ENCODE measurements around the gene MEGF11.

GRCh38 chr15:66131831-66132230, 121.7 kb downstream of the MEGF11 start:
- no peak for TF ChIP-seq POLR2AphosphoS5 (IDR thresholded peaks at IDR 0.05; ENCODE audit: insufficient read depth in 1 of 2, low read depth in 1 of 2)
- TF ChIP-seq, protein P1, sequence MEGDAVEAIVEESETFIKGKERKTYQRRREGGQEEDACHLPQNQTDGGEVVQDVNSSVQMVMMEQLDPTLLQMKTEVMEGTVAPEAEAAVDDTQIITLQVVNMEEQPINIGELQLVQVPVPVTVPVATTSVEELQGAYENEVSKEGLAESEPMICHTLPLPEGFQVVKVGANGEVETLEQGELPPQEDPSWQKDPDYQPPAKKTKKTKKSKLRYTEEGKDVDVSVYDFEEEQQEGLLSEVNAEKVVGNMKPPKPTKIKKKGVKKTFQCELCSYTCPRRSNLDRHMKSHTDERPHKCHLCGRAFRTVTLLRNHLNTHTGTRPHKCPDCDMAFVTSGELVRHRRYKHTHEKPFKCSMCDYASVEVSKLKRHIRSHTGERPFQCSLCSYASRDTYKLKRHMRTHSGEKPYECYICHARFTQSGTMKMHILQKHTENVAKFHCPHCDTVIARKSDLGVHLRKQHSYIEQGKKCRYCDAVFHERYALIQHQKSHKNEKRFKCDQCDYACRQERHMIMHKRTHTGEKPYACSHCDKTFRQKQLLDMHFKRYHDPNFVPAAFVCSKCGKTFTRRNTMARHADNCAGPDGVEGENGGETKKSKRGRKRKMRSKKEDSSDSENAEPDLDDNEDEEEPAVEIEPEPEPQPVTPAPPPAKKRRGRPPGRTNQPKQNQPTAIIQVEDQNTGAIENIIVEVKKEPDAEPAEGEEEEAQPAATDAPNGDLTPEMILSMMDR (IDR thresholded peaks at IDR 0.05), result no peak
- TF ChIP-seq POLR2A (IDR thresholded peaks at IDR 0.05), result no peak
